Coronary artery (tissue), 2 donors: ENCODE results near the gene ZMPSTE24.

Source experiments
- DNase-seq: peaks from one replicate; pipeline ENCODE4 v3.0.0-alpha.2; 2017; ENCODE audit warnings: low spot score
- H3K27ac ChIP-seq, 2 donors: fragments of 200-600 bp; sonication (generic); one replicate each; pipeline ENCODE4 v1.5.1; 2016 to 2019
- H3K4me3 ChIP-seq: fragments of 200-600 bp; sonication (generic); 2 replicates; pipeline ENCODE4 v1.5.1; 2016; ENCODE audit warnings: mild to moderate bottlenecking, moderate library complexity
- CTCF ChIP-seq: fragments of 200-600 bp; sonication (generic); IDR thresholded peaks from one replicate; pipeline ENCODE4 v1.5.1; 2019; ENCODE audit warnings: antibody characterized with exemption

ZMPSTE24 gene

GRCh38 chr1:40247655-40248054 lies 10.4 kb upstream of the ZMPSTE24 start, which contains the start of gene TMCO2:
TMCO2 (plus strand) TSS chr1:40247937; CDS start chr1:40247994, 57 bp downstream.
- TF ChIP-seq CTCF: no peak
- Histone ChIP-seq H3K4me3 (no peak within 1 kb of the TSS), H3K27ac (no peak within 1 kb of the TSS)
- DNase-seq: no peak

- no peak for TF ChIP-seq CTCF
- no peak for DNase-seq
- Histone ChIP-seq H3K4me3 (no peak overlapping the region), H3K27ac (no peak overlapping the region)
These were observed 9.6 kb upstream of the ZMPSTE24 start for GRCh38 chr1:40248412-40248811.

DNA sequence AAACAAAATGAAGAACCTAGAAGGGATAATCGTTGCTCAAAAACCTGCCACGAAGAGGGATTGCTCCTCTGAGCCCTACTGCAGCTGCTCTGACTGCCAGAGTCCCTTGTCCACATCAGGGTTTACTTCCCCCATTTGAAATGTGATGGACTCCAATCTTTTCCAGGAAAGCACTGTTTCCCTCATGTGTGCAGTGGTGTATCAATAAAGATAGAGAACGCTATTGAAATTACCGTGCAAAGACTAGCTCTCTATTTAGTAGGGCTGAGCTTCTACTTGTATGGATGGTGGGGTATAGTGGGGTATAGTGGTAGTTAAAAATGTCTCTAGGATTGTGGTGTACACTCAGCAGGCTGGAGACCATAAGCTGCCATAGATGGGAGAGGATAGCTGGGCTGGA lies 6.6 kb upstream of the ZMPSTE24 start:
- no peak for TF ChIP-seq CTCF
- no peak for DNase-seq
- no peak overlapping the region for H3K27ac ChIP-seq
- no peak overlapping the region for H3K4me3 ChIP-seq

GRCh38 chr1:40252601-40253000 lies 5.4 kb upstream of the ZMPSTE24 start:
- TF ChIP-seq CTCF: no peak
- Histone ChIP-seq H3K27ac (no peak overlapping the region), H3K4me3 (no peak overlapping the region)
- DNase-seq: no peak

- no peak for DNase-seq
- TF ChIP-seq CTCF: no peak
- Histone ChIP-seq H3K27ac (no peak overlapping the region), H3K4me3 (no peak overlapping the region)
These were observed 2.8 kb upstream of the ZMPSTE24 start for GRCh38 chr1:40255231-40255630.

DNA sequence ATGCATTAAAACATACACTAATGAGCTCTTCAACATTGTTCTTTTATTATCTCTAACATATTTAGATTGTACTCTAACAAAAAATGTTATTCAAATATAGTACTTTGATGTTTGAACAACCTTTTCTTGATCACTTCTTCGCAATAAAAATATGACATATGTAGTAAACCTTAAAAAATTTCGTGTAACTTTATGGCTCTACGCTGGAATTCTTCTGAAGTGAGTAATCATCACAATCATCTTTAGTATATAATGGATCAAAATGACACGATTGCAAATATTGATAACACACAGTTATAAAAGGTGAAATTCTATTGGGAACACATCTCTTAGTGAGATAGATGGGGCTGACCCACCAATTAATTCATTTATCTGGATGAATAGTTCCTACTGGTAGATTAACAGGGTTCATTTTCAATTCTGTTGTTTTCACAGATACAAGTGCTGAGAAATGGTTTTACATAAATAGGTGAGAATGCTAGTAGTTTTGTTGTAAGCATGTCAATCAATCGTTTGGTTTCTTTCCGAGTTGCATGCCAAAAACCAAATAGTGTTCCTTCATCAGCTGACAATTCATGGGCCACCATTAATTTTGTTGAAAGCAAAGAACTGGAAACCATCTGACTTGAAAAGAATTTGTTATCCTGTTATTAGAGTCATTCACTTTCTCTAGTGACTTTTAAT lies 1.5 kb upstream of the ZMPSTE24 start:
- DNase-seq: no peak
- no peak for TF ChIP-seq CTCF
- H3K27ac ChIP-seq: no peak overlapping the region
- peak overlapping the region; percentile 92 for H3K4me3 ChIP-seq

DNA sequence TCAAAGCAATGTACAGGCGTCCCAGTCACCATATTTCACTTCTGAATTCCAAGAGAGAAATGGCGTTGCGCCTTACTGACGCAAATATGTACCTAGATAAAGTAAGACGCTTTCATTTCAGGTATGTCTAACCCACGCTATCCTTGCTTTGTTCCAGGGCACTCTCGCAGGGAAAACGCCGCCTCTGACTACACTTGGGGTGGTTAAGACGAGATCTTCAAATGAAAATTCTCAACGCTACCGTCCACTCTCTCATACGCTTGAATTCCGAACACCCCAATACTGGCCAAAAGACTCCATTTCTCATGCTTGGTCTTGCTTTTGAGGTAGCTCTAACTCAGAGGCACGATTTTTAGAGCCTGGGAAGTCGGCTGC lies 736 bp upstream of the ZMPSTE24 start:
- H3K27ac ChIP-seq: peak overlapping the region; percentile 93 to 95
- no peak for DNase-seq
- H3K4me3 ChIP-seq: peak overlapping the region; percentile 92
- no peak for TF ChIP-seq CTCF
